Measurements from ENCODE around the gene CTAGE15.
"Not testable (repeated sequence)": the region's sequence is repeated elsewhere in the genome, so short reads cannot be mapped to it uniquely, and the experiment has no call there.

Gene CTAGE15

GRCh38 chr7:143571501-143571900 lies at the start of gene CTAGE15:
TSS of gene CTAGE15 (plus strand) at chr7:143571801. CDS start at chr7:143571818, 17 bp downstream.
- not testable (repeated sequence) for DNase-seq

- not testable (repeated sequence) for DNase-seq
Observed at GRCh38 chr7:143522309-143522916, 49.2 kb upstream of the CTAGE15 start.

- DNase-seq = not testable (repeated sequence)
Observed at GRCh38 chr7:143531169-143531926, 40.3 kb upstream of the CTAGE15 start.

GRCh38 chr7:143531932-143532331 lies 39.7 kb upstream of the CTAGE15 start:
- not testable (repeated sequence) for DNase-seq

- DNase-seq = not testable (repeated sequence)
Observed at GRCh38 chr7:143533213-143533839, 38.3 kb upstream of the CTAGE15 start.

- DNase-seq = not testable (repeated sequence)
Observed at GRCh38 chr7:143536443-143536842, 35.2 kb upstream of the CTAGE15 start.

GRCh38 chr7:143543288-143544038 lies 28.1 kb upstream of the CTAGE15 start:
- DNase-seq = not testable (repeated sequence)

GRCh38 chr7:143555968-143556367 lies 15.6 kb upstream of the CTAGE15 start:
- DNase-seq = not testable (repeated sequence)

- DNase-seq = not testable (repeated sequence)
Observed at GRCh38 chr7:143563306-143563705, 8.3 kb upstream of the CTAGE15 start.

- DNase-seq = not testable (repeated sequence)
Observed at GRCh38 chr7:143566001-143566400, 5.6 kb upstream of the CTAGE15 start.

- not testable (repeated sequence) for DNase-seq
Observed at GRCh38 chr7:143588183-143588582, 16.6 kb downstream of the CTAGE15 start.

GRCh38 chr7:143589897-143590296 lies 18.3 kb downstream of the CTAGE15 start:
- DNase-seq = not testable (repeated sequence)

GRCh38 chr7:143598086-143598485 lies 26.5 kb downstream of the CTAGE15 start:
- not testable (repeated sequence) for DNase-seq

GRCh38 chr7:143603549-143603948 lies 31.9 kb downstream of the CTAGE15 start:
- not testable (repeated sequence) for DNase-seq

GRCh38 chr7:143606088-143606487 lies 34.5 kb downstream of the CTAGE15 start:
- DNase-seq = not testable (repeated sequence)

- DNase-seq = not testable (repeated sequence)
Observed at GRCh38 chr7:143615545-143615944, 43.9 kb downstream of the CTAGE15 start.

- DNase-seq = not testable (repeated sequence)
Observed at GRCh38 chr7:143617204-143617603, 45.6 kb downstream of the CTAGE15 start.

- DNase-seq = not testable (repeated sequence)
Observed at GRCh38 chr7:143620058-143620457, 48.5 kb downstream of the CTAGE15 start.

- DNase-seq = not testable (repeated sequence)
Observed at GRCh38 chr7:143620646-143621045, 49.0 kb downstream of the CTAGE15 start, which contains the start of gene TCAF2. TSS of gene TCAF2 (plus strand) at chr7:143620974.

- DNase-seq = not testable (repeated sequence)
Observed at GRCh38 chr7:143621175-143621574, 49.6 kb downstream of the CTAGE15 start.

- DNase-seq = not testable (repeated sequence)
Observed at GRCh38 chr7:143622130-143622529, 50.5 kb downstream of the CTAGE15 start.
